Liver (tissue), 9 donors: ENCODE data around the gene NDUFA12. TPM values are rescaled to one million over a fixed set of nuclear protein-coding genes. Genes with fewer than 3 reads are reported as not detected.

Experiments
- DNase-seq: peaks from one replicate; pipeline ENCODE4 v3.0.0-alpha.2; 2017; ENCODE audit warnings: low spot score
- H3K27ac ChIP-seq, 2 donors: one replicate each; pipeline ENCODE4 v1.7.0; 2013; ENCODE audit warnings: inconsistent platforms in 2 of 2, low read length in 2 of 2, control low read depth in 1 of 2, low read depth in 1 of 2, mild to moderate bottlenecking in 1 of 2
- H3K27me3 ChIP-seq, 4 donors: one replicate each; pipeline versions ENCODE4 v1.6.1 to v1.7.0; 2013; ENCODE audit warnings: low read length in 3 of 4, inconsistent platforms in 1 of 4, mild to moderate bottlenecking in 1 of 4, moderate library complexity in 1 of 4; ENCODE audit not compliant: control insufficient read depth in 4 of 4, insufficient read depth in 4 of 4
- H3K36me3 ChIP-seq, 4 donors: one replicate each; pipeline versions ENCODE4 v1.6.1 to v1.7.0; 2013; ENCODE audit warnings: low read length in 3 of 4, mild to moderate bottlenecking in 3 of 4, low read depth in 1 of 4, moderate library complexity in 1 of 4; ENCODE audit not compliant: control insufficient read depth in 4 of 4, insufficient read depth in 3 of 4
- H3K4me1 ChIP-seq, 4 donors: one replicate each; pipeline versions ENCODE4 v1.6.1 to v1.7.0; 2013; ENCODE audit warnings: low read length in 3 of 4, mild to moderate bottlenecking in 3 of 4, moderate library complexity in 1 of 4; ENCODE audit not compliant: control insufficient read depth in 4 of 4, insufficient read depth in 4 of 4
- H3K4me3 ChIP-seq, 3 donors: one replicate each; pipeline versions ENCODE4 v1.6.1 to v1.7.0; 2013; ENCODE audit warnings: low read length in 3 of 3, control low read depth in 1 of 3, low read depth in 1 of 3, mild to moderate bottlenecking in 1 of 3
- H3K9ac ChIP-seq, 2 donors: one replicate each; pipeline ENCODE4 v1.7.0; 2013; ENCODE audit warnings: low read length in 2 of 2, mild to moderate bottlenecking in 2 of 2, moderate library complexity in 2 of 2, control low read depth in 1 of 2, low read depth in 1 of 2
- H3K9me3 ChIP-seq, 4 donors: one replicate each; pipeline versions ENCODE4 v1.6.1 to v1.7.0; 2013; ENCODE audit warnings: low read length in 3 of 4; ENCODE audit not compliant: control insufficient read depth in 4 of 4
- EGR1 ChIP-seq, 2 donors: IDR thresholded peaks; 2 replicates each; pipeline ENCODE4 v1.6.1; 2016 to 2018; ENCODE audit warnings: antibody characterized with exemption in 2 of 2, low read depth in 2 of 2
- FOXA1 ChIP-seq: IDR thresholded peaks from 2 replicates; pipeline ENCODE4 v1.6.1; 2016; ENCODE audit warnings: antibody characterized with exemption
- FOXA2 ChIP-seq: IDR thresholded peaks from 2 replicates; pipeline ENCODE4 v1.6.1; 2016; ENCODE audit warnings: antibody characterized with exemption
- GABPA ChIP-seq, 2 donors: IDR thresholded peaks in 1 of 2; conservative IDR thresholded peaks in 1 of 2; 2 replicates each; pipeline ENCODE4 v1.6.1; 2016; ENCODE audit warnings: antibody characterized with exemption in 2 of 2, mild to moderate bottlenecking in 1 of 2, moderate library complexity in 1 of 2
- HNF4A ChIP-seq, 2 donors: conservative IDR thresholded peaks; 2 replicates each; pipeline ENCODE4 v1.6.1; 2016; ENCODE audit warnings: antibody characterized with exemption in 2 of 2, mild to moderate bottlenecking in 2 of 2
- HNF4G ChIP-seq: IDR thresholded peaks from 2 replicates; pipeline ENCODE4 v1.6.1; 2016; ENCODE audit warnings: antibody characterized with exemption
- JUND ChIP-seq, 2 donors: IDR thresholded peaks; 2 replicates each; pipeline ENCODE4 v1.6.1; 2016; ENCODE audit warnings: antibody characterized with exemption in 2 of 2
- NR2F2 ChIP-seq: IDR thresholded peaks from 2 replicates; pipeline ENCODE4 v1.6.1; 2016; ENCODE audit warnings: antibody characterized with exemption
- RAD21 ChIP-seq, 2 donors: IDR thresholded peaks; 2 replicates each; pipeline ENCODE4 v1.6.1; 2016; ENCODE audit warnings: antibody characterized with exemption in 2 of 2, mild to moderate bottlenecking in 2 of 2
- RXRA ChIP-seq, 2 donors: IDR thresholded peaks; 2 replicates each; pipeline ENCODE4 v1.6.1; 2017 to 2018; ENCODE audit warnings: antibody characterized with exemption in 2 of 2, mild to moderate bottlenecking in 1 of 2
- SP1 ChIP-seq: IDR thresholded peaks from 2 replicates; pipeline ENCODE4 v1.6.1; 2018; ENCODE audit warnings: antibody characterized with exemption, mild to moderate bottlenecking
- TAF1 ChIP-seq: conservative IDR thresholded peaks from 2 replicates; pipeline ENCODE4 v1.6.1; 2016; ENCODE audit warnings: antibody characterized with exemption, mild to moderate bottlenecking
- YY1 ChIP-seq: IDR thresholded peaks from 2 replicates; pipeline ENCODE4 v1.6.1; 2016; ENCODE audit warnings: antibody characterized with exemption, mild to moderate bottlenecking
- WGBS: extraction: QIAGEN DNeasy Blood & Tissue Kit; methylation state at CpG from one replicate; pipeline ENCODE4 v1.1.7; 2013; 5-methylcytosine and 5-hydroxymethylcytosine counted together
- polyA plus RNA-seq, 2 donors: library from polyadenylated mRNA; stranded (reverse) in 1 of 2; unstranded in 1 of 2; fragments of 200-250 nt in 1 of 2; fragments of >200 nt in 1 of 2; fragmentation: Nextera tagmentation in 1 of 2; extraction: Ambion mirVana in 1 of 2; gene quantifications; one replicate each; pipeline versions ENCODE4 v1.2.1 to v1.2.3, GENCODE V29; 2013 to 2015
- total RNA-seq, 2 donors: library from RNA; depleted of rRNA; stranded (reverse); fragments of >200 nt; gene quantifications; one replicate each; pipeline ENCODE4 v1.2.3, GENCODE V29; 2014
- TF ChIP-seq, protein P1 (sequence below): IDR thresholded peaks from 2 replicates; pipeline ENCODE4 v1.6.1; 2016; ENCODE audit warnings: antibody characterized with exemption, mild to moderate bottlenecking
- TF ChIP-seq, protein P2 (sequence below): fragments of 150-350 bp; IDR thresholded peaks from 2 replicates; pipeline ENCODE4 v1.5.1; 2017; ENCODE audit warnings: improper control_type of control experiment, low read depth, low read length; ENCODE audit not compliant: missing input control
- TF ChIP-seq, protein P3 (sequence below): IDR thresholded peaks from 2 replicates; pipeline ENCODE4 v1.6.1; 2016; ENCODE audit warnings: antibody characterized with exemption
- TF ChIP-seq, protein P4 (sequence below): IDR thresholded peaks from 2 replicates; pipeline ENCODE4 v1.6.1; 2016; ENCODE audit warnings: antibody characterized with exemption
- TF ChIP-seq, protein P5 (sequence below): IDR thresholded peaks from 2 replicates; pipeline ENCODE4 v1.6.1; 2016; ENCODE audit warnings: antibody characterized with exemption
- donor health status: healthy.
- donor health status: healthy.
- donor health status: healthy.
- donor health status: healthy.
- donor health status: healthy.

Gene NDUFA12
- total and polyA plus RNA-seq, 4 donors: 34.8 to 91.8 (median 57.4) TPM

DNA sequence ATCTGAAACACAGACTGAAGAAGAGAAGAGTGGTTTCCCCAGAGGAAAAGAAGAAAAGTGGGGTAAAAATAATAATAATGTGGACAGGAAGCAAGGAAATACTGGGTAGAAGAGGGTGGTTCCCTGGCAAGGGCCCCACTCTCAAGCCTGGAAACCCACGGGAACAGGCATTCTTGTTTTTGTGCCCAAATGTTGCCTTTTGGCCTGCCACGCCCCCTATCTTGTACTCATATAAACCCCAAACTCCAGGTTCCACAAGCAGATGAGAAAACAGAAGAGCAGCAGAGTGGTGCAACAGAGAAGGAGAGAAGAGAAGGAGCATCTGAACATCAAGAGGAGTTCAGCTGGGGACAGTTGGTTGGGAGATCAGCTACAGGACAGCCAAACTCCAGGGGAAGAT lies 51.2 kb downstream of the NDUFA12 start:
- TF ChIP-seq YY1 (no peak), HNF4G (no peak), TAF1 (no peak), NR2F2 (no peak)
- TF ChIP-seq, protein P1, sequence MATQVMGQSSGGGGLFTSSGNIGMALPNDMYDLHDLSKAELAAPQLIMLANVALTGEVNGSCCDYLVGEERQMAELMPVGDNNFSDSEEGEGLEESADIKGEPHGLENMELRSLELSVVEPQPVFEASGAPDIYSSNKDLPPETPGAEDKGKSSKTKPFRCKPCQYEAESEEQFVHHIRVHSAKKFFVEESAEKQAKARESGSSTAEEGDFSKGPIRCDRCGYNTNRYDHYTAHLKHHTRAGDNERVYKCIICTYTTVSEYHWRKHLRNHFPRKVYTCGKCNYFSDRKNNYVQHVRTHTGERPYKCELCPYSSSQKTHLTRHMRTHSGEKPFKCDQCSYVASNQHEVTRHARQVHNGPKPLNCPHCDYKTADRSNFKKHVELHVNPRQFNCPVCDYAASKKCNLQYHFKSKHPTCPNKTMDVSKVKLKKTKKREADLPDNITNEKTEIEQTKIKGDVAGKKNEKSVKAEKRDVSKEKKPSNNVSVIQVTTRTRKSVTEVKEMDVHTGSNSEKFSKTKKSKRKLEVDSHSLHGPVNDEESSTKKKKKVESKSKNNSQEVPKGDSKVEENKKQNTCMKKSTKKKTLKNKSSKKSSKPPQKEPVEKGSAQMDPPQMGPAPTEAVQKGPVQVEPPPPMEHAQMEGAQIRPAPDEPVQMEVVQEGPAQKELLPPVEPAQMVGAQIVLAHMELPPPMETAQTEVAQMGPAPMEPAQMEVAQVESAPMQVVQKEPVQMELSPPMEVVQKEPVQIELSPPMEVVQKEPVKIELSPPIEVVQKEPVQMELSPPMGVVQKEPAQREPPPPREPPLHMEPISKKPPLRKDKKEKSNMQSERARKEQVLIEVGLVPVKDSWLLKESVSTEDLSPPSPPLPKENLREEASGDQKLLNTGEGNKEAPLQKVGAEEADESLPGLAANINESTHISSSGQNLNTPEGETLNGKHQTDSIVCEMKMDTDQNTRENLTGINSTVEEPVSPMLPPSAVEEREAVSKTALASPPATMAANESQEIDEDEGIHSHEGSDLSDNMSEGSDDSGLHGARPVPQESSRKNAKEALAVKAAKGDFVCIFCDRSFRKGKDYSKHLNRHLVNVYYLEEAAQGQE: no peak
- TF ChIP-seq, protein P2, sequence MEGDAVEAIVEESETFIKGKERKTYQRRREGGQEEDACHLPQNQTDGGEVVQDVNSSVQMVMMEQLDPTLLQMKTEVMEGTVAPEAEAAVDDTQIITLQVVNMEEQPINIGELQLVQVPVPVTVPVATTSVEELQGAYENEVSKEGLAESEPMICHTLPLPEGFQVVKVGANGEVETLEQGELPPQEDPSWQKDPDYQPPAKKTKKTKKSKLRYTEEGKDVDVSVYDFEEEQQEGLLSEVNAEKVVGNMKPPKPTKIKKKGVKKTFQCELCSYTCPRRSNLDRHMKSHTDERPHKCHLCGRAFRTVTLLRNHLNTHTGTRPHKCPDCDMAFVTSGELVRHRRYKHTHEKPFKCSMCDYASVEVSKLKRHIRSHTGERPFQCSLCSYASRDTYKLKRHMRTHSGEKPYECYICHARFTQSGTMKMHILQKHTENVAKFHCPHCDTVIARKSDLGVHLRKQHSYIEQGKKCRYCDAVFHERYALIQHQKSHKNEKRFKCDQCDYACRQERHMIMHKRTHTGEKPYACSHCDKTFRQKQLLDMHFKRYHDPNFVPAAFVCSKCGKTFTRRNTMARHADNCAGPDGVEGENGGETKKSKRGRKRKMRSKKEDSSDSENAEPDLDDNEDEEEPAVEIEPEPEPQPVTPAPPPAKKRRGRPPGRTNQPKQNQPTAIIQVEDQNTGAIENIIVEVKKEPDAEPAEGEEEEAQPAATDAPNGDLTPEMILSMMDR: no peak
- DNase-seq: no peak
- no peak overlapping the region for H3K27ac ChIP-seq
- no peaks in the 10 kb centered on the region for H3K27me3 ChIP-seq
- no peaks in the 10 kb centered on the region for H3K4me1 ChIP-seq
- H3K9me3 ChIP-seq: no peaks in the 10 kb centered on the region
- peaks cover 0 to 1% (median 0%) of the 10 kb centered on the region in 4 donors for H3K36me3 ChIP-seq
- no peak overlapping the region for H3K4me3 ChIP-seq
- H3K9ac ChIP-seq: no peak overlapping the region
- 64% methylated on average over 2 of the region's 2 CpGs for WGBS

DNA sequence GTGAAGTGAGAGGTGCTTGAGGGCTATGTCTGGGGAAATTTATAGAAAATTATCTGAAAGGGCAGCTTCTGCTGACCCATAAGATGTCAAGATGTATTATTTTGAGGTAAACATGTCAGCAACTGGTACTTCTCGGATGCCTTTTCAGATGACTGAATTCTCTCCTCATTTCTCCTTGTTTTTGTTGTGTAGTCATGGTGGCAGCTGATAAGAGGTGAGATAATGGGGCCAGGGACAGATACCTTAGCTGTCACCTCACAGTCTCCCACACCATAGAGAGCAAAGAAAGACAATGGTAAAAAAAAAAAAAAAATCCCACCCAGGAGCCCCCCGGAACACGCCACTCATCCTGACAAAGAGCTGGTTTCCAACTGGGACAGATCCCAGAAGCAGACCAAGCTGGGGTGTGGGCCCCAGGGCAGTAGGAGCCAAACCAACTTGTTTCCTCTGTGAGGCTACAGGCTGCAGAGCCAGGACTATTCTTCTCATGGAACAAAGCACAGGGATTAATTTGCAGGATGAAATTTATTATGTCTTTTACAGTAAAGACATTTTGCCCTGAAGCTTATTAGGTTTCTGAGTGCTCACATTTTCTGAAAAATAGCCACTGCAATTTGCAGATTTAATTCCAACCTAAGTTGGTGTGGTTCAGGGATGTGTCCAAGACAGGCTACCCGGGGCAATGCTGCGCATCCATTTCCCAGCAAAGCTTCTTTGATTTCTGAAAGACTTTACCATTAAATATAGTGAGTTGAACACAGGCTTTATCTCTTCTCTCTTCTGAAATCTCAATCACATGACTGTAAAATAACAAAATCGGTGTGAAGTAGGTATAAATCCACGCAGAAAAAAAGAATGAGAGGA lies 52.2 kb downstream of the NDUFA12 start:
- H3K9me3 ChIP-seq: no peaks in the 10 kb centered on the region
- H3K27ac ChIP-seq: no peak overlapping the region
- TF ChIP-seq JUND (IDR thresholded peaks at IDR 0.05) (no peak), YY1 (no peak), FOXA2 (no peak), TAF1 (no peak), RXRA (IDR thresholded peaks at IDR 0.05) (no peak), FOXA1 (no peak), RAD21 (IDR thresholded peaks at IDR 0.05) (no peak), EGR1 (IDR thresholded peaks at IDR 0.05; ENCODE audit: low read depth in 2 of 2) (no peak), SP1 (no peak), GABPA (IDR thresholded peaks at IDR 0.05 in 1 of 2, conservative IDR thresholded peaks at IDR 0.05 in 1 of 2) (no peak), HNF4A (conservative IDR thresholded peaks at IDR 0.05) (no peak), HNF4G (no peak), NR2F2 (no peak)
- TF ChIP-seq, protein P3, sequence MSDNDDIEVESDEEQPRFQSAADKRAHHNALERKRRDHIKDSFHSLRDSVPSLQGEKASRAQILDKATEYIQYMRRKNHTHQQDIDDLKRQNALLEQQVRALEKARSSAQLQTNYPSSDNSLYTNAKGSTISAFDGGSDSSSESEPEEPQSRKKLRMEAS: no peak
- TF ChIP-seq, protein P4, sequence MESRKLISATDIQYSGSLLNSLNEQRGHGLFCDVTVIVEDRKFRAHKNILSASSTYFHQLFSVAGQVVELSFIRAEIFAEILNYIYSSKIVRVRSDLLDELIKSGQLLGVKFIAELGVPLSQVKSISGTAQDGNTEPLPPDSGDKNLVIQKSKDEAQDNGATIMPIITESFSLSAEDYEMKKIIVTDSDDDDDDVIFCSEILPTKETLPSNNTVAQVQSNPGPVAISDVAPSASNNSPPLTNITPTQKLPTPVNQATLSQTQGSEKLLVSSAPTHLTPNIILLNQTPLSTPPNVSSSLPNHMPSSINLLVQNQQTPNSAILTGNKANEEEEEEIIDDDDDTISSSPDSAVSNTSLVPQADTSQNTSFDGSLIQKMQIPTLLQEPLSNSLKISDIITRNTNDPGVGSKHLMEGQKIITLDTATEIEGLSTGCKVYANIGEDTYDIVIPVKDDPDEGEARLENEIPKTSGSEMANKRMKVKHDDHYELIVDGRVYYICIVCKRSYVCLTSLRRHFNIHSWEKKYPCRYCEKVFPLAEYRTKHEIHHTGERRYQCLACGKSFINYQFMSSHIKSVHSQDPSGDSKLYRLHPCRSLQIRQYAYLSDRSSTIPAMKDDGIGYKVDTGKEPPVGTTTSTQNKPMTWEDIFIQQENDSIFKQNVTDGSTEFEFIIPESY: no peak
- TF ChIP-seq, protein P1: no peak
- TF ChIP-seq, protein P5, sequence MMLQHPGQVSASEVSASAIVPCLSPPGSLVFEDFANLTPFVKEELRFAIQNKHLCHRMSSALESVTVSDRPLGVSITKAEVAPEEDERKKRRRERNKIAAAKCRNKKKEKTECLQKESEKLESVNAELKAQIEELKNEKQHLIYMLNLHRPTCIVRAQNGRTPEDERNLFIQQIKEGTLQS: no peak
- no peak overlapping the region for H3K4me3 ChIP-seq
- no peak for DNase-seq
- no peaks in the 10 kb centered on the region for H3K27me3 ChIP-seq
- no peaks in the 10 kb centered on the region for H3K4me1 ChIP-seq
- 76% methylated on average over 7 of the region's 7 CpGs for WGBS
- H3K9ac ChIP-seq: no peak overlapping the region
- peaks cover 0 to 1% (median 0%) of the 10 kb centered on the region in 4 donors for H3K36me3 ChIP-seq
